ENCODE measurements around the gene SRMS.
"Not testable (repeated sequence)": the region's sequence is repeated elsewhere in the genome, so short reads cannot be mapped to it uniquely, and the experiment has no call there.

The SRMS gene

GRCh38 chr20:63519668-63520503, 27.7 kb downstream of the SRMS start:
- DNase-seq: peak; percentile 60

GRCh38 chr20:63518946-63519667, 28.4 kb downstream of the SRMS start:
- no peak for DNase-seq

- DNase-seq: no peak
Observed at GRCh38 chr20:63518351-63518861, 29.1 kb downstream of the SRMS start.

- no peak for DNase-seq
Observed at GRCh38 chr20:63517376-63518309, 29.9 kb downstream of the SRMS start.

GRCh38 chr20:63514520-63514919, 33.0 kb downstream of the SRMS start:
- DNase-seq: not testable (repeated sequence)

- DNase-seq: no peak
Observed at GRCh38 chr20:63513207-63513606, 34.3 kb downstream of the SRMS start.

- no peak for DNase-seq
Observed at GRCh38 chr20:63509088-63509564, 38.4 kb downstream of the SRMS start.

- DNase-seq: no peak
Observed at GRCh38 chr20:63508072-63508768, 39.3 kb downstream of the SRMS start.

- no peak for DNase-seq
Observed at GRCh38 chr20:63507083-63507743, 40.3 kb downstream of the SRMS start.

GRCh38 chr20:63505723-63506122, 41.8 kb downstream of the SRMS start:
- no peak for DNase-seq

- no peak for DNase-seq
Observed at GRCh38 chr20:63505281-63505680, 42.3 kb downstream of the SRMS start.

- no peak for DNase-seq
Observed at GRCh38 chr20:63504642-63505041, 42.9 kb downstream of the SRMS start.

GRCh38 chr20:63503524-63503923, 44.0 kb downstream of the SRMS start:
- DNase-seq: no peak

- peak; percentile 83 for DNase-seq
Observed at GRCh38 chr20:63502671-63503172, 44.8 kb downstream of the SRMS start.

- DNase-seq: peak; percentile 83
Observed at GRCh38 chr20:63501818-63502670, 45.5 kb downstream of the SRMS start.

GRCh38 chr20:63500902-63501817, 46.4 kb downstream of the SRMS start:
- no peak for DNase-seq

GRCh38 chr20:63500151-63500901, 47.2 kb downstream of the SRMS start:
- no peak for DNase-seq

GRCh38 chr20:63499338-63499969, 48.1 kb downstream of the SRMS start:
- peak; percentile 64 for DNase-seq
